Activated T-cell treated with anti-CD3 and anti-CD28 coated beads, Interleukin-2, amount 50 U/mL, for 24 hours (primary cell): ENCODE results near the gene DLGAP3.

Experiments
- DNase-seq: peaks from one replicate; pipeline ENCODE4 v3.0.0-alpha.2; 2020
- H3K27ac Mint-ChIP-seq: 2 replicates; pipeline ENCODE4 v1.8.0; 2020; ENCODE audit warnings: mild to moderate bottlenecking, mixed read lengths
- H3K27me3 Mint-ChIP-seq: 2 replicates; pipeline ENCODE4 v1.8.0; 2020; ENCODE audit warnings: mixed read lengths
- H3K36me3 Mint-ChIP-seq: 2 replicates; pipeline ENCODE4 v1.8.0; 2020; ENCODE audit warnings: low read depth, mixed read lengths
- H3K4me1 Mint-ChIP-seq: 2 replicates; pipeline ENCODE4 v1.8.0; 2020; ENCODE audit warnings: low read depth, mixed read lengths
- H3K4me3 Mint-ChIP-seq: 2 replicates; pipeline ENCODE4 v1.8.0; 2020; ENCODE audit warnings: mild to moderate bottlenecking, moderate library complexity, mixed read lengths
- H3K9me3 Mint-ChIP-seq: 2 replicates; pipeline ENCODE4 v1.8.0; 2020; ENCODE audit warnings: mixed read lengths

The DLGAP3 gene

DNA sequence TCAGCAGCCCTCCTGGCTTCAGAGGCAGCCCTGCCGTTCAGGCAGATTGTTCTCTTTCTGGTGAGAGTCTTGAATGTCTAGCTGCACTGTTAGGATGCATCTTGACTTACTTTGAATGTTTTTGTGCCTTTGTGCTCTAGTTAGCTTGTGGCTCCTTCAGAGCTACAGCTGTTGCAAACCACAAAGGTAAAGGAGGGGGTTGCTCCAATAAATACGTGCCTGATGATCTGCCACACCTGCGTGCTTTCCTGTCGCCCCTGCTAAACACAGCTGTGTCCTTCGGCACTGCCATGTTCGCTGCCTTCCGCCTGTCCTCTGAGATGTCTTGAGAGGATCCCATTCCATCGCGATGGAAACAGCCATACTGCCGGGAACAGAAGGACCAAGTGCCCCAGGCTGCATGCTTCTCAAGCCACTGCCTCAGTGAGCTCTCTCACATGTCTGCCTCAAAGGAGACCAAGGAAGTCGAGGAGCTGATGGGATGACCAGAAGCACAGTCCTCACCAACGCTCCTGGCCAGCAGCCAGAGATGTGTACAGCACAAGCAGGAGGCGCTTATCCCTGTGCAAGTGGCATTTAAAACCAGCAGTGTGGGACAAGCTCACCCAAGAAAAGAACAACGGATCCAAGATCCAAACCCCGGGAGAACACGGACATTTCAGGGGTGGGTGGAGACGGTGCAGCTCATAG lies 57.9 kb downstream of the DLGAP3 start:
- Mint-ChIP-seq H3K4me1 (peaks cover 16% of the 10 kb centered on the region), H3K4me3 (no peak overlapping the region), H3K27me3 (peaks cover 43% of the 10 kb centered on the region), H3K36me3 (no peaks in the 10 kb centered on the region), H3K9me3 (no peaks in the 10 kb centered on the region), H3K27ac (no peak overlapping the region)
- no peak for DNase-seq

- peaks cover 31% of the 10 kb centered on the region for H3K27me3 Mint-ChIP-seq
- H3K27ac Mint-ChIP-seq, result no peak overlapping the region
- no peaks in the 10 kb centered on the region for H3K36me3 Mint-ChIP-seq
- no peaks in the 10 kb centered on the region for H3K9me3 Mint-ChIP-seq
- H3K4me3 Mint-ChIP-seq, result no peak overlapping the region
- DNase-seq, result no peak
- peaks cover 19% of the 10 kb centered on the region for H3K4me1 Mint-ChIP-seq
Measured at GRCh38 chr1:34870395-34870794, 59.1 kb downstream of the DLGAP3 start.

- Mint-ChIP-seq H3K27ac (no peak overlapping the region), H3K9me3 (no peaks in the 10 kb centered on the region)
- no peak for DNase-seq
Measured at GRCh38 chr1:34869760-34870159, 59.7 kb downstream of the DLGAP3 start.

DNA sequence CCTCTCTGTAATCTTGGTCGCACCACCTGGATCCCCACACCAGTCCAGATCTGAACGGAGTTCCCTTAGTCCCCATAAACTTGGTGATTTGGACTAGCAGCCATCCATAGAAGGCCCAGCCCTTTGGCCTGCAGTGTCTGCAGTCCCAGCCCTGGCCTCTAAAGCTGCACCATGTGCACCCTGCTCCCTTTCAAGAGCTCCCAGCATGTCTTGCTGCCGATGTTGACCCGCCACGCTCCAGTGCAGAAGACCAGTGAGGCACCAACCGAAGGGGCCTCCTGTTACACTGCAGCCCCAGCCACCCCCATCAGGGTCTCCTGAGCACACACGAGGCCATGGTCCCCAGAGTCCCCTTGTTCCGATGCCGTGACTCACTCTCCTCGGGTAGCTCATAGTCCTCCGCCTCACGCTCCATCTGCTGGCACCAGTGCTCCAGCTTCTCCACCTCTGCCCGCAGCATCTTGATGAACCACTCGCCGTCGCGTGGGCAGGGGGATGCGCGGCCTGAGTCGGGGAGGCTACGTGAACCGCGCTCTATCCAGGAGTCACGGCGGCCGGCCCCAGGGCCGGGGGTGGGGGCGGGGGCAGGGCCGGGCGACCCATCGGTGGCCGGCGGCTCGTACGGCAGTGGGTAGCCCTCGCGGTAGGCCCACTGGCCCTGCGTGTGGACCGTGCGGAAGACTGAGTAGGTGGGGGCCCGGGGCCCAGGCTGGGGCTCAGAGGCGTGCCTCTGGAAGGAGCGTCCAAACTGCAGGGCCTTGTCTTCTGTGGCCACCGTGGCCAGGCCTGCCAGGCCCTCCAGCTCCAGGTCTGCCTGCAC lies 61.0 kb downstream of the DLGAP3 start:
- Mint-ChIP-seq H3K4me3 (no peak overlapping the region), H3K4me1 (peaks cover 35% of the 10 kb centered on the region), H3K36me3 (no peaks in the 10 kb centered on the region), H3K27ac (peak overlapping the region; percentile 5), H3K27me3 (peaks cover 22% of the 10 kb centered on the region), H3K9me3 (no peaks in the 10 kb centered on the region)
- DNase-seq, result no peak

More at GRCh38 chr1:34869760-34870159, 59.7 kb downstream of the DLGAP3 start:
- Mint-ChIP-seq H3K27me3 (peaks cover 29% of the 10 kb centered on the region), H3K4me1 (peaks cover 21% of the 10 kb centered on the region), H3K4me3 (no peak overlapping the region), H3K36me3 (no peaks in the 10 kb centered on the region)

DNA sequence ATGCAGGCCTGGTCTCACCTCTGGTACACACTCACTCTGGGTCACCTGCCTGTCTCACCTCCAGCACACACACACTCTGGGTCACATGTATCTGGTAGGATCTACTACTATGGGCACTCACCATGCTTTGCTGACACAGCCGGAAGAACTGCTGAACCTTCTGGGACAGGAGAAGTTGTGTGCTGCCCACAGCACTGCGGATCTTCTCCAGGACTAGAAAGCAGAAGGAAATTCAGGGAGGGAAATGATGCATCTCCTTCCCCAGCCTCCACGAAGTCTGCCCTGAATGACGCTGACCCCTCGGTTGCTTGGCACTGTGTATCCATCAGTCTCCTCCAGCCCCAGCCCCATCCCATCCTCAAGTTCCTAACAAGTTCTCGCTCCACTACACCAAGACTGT lies 62.0 kb downstream of the DLGAP3 start:
- Mint-ChIP-seq H3K4me3 (peak overlapping the region; percentile 4), H3K36me3 (no peaks in the 10 kb centered on the region), H3K27ac (peak overlapping the region; percentile 31), H3K4me1 (peaks cover 45% of the 10 kb centered on the region), H3K9me3 (no peaks in the 10 kb centered on the region), H3K27me3 (peaks cover 13% of the 10 kb centered on the region)
- DNase-seq, result no peak

- Mint-ChIP-seq H3K36me3 (no peaks in the 10 kb centered on the region), H3K9me3 (no peaks in the 10 kb centered on the region), H3K27me3 (peaks cover 7% of the 10 kb centered on the region), H3K4me1 (peaks cover 45% of the 10 kb centered on the region), H3K27ac (peak overlapping the region; percentile 34), H3K4me3 (peak overlapping the region; percentile 79)
- DNase-seq, result no peak
Measured at GRCh38 chr1:34866762-34867109, 62.7 kb downstream of the DLGAP3 start.

DNA sequence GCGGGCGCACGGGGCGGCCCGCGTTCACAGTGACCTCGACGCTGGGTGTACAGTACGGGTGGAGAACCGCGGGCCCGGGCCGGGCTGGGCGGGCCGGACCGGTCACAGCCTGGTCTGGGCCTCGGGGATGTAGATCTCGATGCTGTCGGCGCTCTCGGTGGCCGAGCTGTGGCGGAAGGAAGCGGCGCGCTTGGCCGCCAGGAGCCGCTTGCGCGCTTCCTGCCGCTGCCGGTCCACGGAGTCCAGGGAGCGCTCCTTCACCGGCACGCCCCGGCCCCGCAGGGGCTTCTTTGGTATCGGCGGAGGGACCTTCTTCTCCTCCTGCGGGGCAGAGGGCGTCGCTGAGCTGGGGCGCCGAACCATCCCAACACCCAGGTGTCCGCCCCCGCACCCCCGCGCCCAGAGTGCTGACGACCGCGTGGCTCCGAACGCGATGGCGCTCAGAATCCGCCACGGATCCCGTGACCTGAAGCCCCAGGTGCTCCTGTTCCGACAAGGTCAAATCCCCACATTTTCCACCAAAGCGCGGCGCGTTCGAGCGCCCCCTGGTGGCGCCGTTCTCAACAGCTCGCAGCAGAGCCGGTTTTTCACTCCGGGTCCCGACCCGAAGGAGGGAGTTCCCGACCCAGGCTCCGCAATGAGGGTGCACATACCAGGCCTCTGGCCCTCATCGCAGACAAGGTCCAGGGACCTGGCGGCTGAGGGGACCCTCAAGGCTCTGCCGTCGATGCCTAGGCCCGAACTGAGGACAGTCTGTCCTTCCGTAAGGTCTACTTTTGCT lies 63.3 kb downstream of the DLGAP3 start:
- Mint-ChIP-seq H3K4me3 (peak overlapping the region; percentile 79), H3K27me3 (peaks cover 2% of the 10 kb centered on the region), H3K27ac (peak overlapping the region; percentile 93), H3K9me3 (no peaks in the 10 kb centered on the region), H3K4me1 (peaks cover 39% of the 10 kb centered on the region), H3K36me3 (no peaks in the 10 kb centered on the region)
- peak; percentile 99 for DNase-seq

DNA sequence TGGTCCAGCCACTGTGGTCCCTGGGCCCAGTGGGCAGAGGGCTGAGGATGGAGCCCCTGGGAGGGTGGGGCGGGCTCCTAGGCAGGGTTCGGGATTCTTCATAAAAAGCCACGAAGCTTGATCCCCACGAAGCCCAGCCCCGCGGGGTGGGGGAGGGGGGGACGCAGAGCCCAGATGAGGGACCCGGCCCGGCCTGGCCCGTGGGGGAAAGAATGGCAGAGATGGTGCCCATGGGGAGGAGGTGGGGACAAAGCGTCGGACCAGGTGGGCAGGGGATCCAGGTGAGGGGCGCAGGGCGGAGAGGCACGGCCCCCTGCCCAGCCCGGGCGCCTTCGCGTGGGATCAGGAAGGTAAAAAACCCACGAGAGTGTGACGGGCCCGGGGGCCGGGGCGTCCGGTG lies 63.9 kb downstream of the DLGAP3 start:
- peak overlapping the region; percentile 48 for H3K4me3 Mint-ChIP-seq
- H3K9me3 Mint-ChIP-seq, result no peaks in the 10 kb centered on the region
- no peaks in the 10 kb centered on the region for H3K36me3 Mint-ChIP-seq
- H3K27me3 Mint-ChIP-seq, result no peaks in the 10 kb centered on the region
- DNase-seq, result no peak
- H3K4me1 Mint-ChIP-seq, result peaks cover 40% of the 10 kb centered on the region
- H3K27ac Mint-ChIP-seq, result peak overlapping the region; percentile 61

GRCh38 chr1:34864759-34865158 lies 64.7 kb downstream of the DLGAP3 start:
- Mint-ChIP-seq H3K4me1 (peaks cover 47% of the 10 kb centered on the region), H3K9me3 (peaks cover 2% of the 10 kb centered on the region), H3K4me3 (peak overlapping the region; percentile 61), H3K27me3 (no peaks in the 10 kb centered on the region), H3K27ac (peak overlapping the region; percentile 87), H3K36me3 (no peaks in the 10 kb centered on the region)
- DNase-seq, result no peak

- peak overlapping the region; percentile 87 for H3K27ac Mint-ChIP-seq
- H3K4me3 Mint-ChIP-seq, result no peak overlapping the region
Measured at GRCh38 chr1:34863501-34863900, 65.9 kb downstream of the DLGAP3 start.

DNA sequence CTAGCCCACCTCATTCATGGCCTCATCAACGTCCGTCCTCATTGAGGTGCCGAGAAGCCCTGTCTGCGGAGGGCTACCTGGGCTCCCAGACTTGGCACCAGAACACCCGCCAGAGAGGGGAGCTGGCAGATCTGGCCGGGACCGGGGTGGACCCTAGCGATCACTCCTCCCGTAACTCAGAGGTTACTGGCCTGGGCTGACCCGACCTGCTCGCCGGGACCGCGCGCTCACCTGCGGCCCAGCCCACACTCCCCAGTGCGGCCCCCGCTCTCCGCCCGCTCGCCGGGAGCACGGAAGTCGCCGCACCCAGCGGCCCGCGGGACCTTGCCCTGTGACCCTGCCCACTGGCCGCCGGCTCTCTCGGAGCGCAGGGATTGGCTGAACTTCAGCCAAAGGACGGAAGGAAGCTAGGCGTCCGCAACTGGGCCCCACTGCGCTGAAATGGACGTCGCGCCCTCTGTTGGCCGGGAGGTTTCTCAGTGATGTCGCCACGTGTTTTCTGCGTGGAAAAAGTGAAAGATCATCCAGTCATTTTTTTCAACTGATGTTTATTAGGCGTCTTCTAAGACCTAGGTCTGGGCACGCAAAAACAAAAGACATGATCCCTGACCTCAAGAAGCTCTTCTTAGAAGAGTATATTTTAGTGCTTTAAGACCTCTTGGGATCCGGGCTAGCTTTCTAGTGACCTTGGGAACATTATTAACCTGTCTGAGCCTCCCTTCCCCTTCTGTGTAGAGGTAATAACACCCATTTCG lies 69.8 kb downstream of the DLGAP3 start, which contains the start of gene SMIM12:
TSS of gene SMIM12 (minus strand) at position 304 of the 755 bp plus-strand sequence. CDS start 3,772 bp downstream, outside the sequence.
- Mint-ChIP-seq H3K4me3 (peak within 1 kb of the TSS; percentile 96), H3K27me3 (no peaks in the 10 kb centered on the region), H3K4me1 (peaks cover 66% of the 10 kb centered on the region)

More at GRCh38 chr1:34863501-34863900, 65.9 kb downstream of the DLGAP3 start:
- DNase-seq, result no peak
- H3K4me1 Mint-ChIP-seq, result peaks cover 52% of the 10 kb centered on the region
- peaks cover 2% of the 10 kb centered on the region for H3K9me3 Mint-ChIP-seq
- H3K27me3 Mint-ChIP-seq, result no peaks in the 10 kb centered on the region
- H3K36me3 Mint-ChIP-seq, result peaks cover 10% of the 10 kb centered on the region

DNA sequence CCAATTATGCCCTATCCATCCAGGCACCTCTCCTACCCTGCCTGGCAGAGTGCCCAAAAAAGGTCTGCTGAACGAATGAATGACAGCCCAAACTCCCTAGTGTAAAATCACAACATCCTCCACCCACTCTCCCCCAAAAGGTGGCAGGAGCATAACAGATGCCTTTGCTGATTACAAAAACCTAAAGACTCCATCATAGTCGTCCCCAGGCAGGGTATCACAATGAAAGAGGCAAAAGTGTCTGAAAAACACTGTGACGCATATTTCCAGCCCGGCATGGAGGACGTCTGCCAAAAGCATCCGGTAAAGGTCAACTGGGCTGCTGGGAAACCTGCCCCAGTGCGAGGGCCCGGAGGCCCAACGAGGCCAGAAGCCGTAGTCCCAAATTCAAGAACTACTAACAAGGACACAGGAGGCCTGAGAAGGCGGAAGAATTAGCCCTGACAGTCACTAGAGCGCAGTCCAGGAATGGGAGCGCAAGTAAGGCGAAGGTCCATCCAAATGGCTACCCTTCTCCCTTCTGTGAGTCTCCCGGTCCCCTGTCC lies 70.5 kb downstream of the DLGAP3 start:
- no peak for DNase-seq
- Mint-ChIP-seq H3K4me1 (peaks cover 59% of the 10 kb centered on the region), H3K27me3 (no peaks in the 10 kb centered on the region), H3K4me3 (peak overlapping the region; percentile 96), H3K27ac (peak overlapping the region; percentile 99), H3K36me3 (peaks cover 49% of the 10 kb centered on the region), H3K9me3 (peaks cover 2% of the 10 kb centered on the region)

More for the DNA sequence above, 69.8 kb downstream of the DLGAP3 start, which contains the start of gene SMIM12:
- Mint-ChIP-seq H3K27ac (peak within 1 kb of the TSS; percentile 99), H3K36me3 (peaks cover 43% of the 10 kb centered on the region), H3K9me3 (peaks cover 2% of the 10 kb centered on the region)
- DNase-seq, result peak; percentile 93

GRCh38 chr1:34856697-34857096 lies 72.8 kb downstream of the DLGAP3 start:
- H3K36me3 Mint-ChIP-seq, result peaks cover 72% of the 10 kb centered on the region
- DNase-seq, result no peak
- peaks cover 50% of the 10 kb centered on the region for H3K4me1 Mint-ChIP-seq
- H3K27me3 Mint-ChIP-seq, result no peaks in the 10 kb centered on the region
- peak overlapping the region; percentile 81 for H3K27ac Mint-ChIP-seq
- peak overlapping the region; percentile 39 for H3K4me3 Mint-ChIP-seq
- H3K9me3 Mint-ChIP-seq, result peaks cover 2% of the 10 kb centered on the region
